ENCODE results near the gene UNC80.

DNA sequence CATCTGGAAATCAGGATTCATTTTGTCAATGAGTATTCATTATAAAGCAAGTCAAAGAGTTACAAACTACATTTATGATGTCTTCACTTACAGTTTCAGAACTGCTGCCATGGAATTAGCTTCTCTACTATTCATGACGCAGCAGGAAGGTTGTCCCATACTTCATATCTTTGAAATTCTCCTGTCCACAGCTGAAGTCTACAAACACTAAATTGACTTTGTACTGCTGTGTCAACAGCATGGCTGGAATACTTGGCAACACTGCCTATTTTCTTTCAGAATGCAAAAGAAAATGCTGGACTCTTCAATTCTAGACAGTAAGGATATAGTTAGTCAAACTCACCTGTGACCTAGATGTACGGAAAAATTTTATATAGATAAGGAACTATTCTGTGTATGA is 44.6 kb upstream of the UNC80 start:
- TF ChIP-seq, protein P1, sequence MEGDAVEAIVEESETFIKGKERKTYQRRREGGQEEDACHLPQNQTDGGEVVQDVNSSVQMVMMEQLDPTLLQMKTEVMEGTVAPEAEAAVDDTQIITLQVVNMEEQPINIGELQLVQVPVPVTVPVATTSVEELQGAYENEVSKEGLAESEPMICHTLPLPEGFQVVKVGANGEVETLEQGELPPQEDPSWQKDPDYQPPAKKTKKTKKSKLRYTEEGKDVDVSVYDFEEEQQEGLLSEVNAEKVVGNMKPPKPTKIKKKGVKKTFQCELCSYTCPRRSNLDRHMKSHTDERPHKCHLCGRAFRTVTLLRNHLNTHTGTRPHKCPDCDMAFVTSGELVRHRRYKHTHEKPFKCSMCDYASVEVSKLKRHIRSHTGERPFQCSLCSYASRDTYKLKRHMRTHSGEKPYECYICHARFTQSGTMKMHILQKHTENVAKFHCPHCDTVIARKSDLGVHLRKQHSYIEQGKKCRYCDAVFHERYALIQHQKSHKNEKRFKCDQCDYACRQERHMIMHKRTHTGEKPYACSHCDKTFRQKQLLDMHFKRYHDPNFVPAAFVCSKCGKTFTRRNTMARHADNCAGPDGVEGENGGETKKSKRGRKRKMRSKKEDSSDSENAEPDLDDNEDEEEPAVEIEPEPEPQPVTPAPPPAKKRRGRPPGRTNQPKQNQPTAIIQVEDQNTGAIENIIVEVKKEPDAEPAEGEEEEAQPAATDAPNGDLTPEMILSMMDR (conservative IDR thresholded peaks at IDR 0.05 in 1 of 2, IDR thresholded peaks at IDR 0.05 in 1 of 2; ENCODE audit: low read depth in 1 of 2, low read length in 2 of 2), result no peak
- TF ChIP-seq EZH2 (IDR thresholded peaks at IDR 0.05; ENCODE audit: low read length, missing control alignments), result no peak
